ENCODE results near the gene ZSWIM6.

Gene ZSWIM6

GRCh38 chr5:61441742-61442141, 109.7 kb downstream of the ZSWIM6 start:
- no peak for DNase-seq (ENCODE audit: low read depth)

GRCh38 chr5:61447780-61448495, 115.9 kb downstream of the ZSWIM6 start:
- no peak for DNase-seq (ENCODE audit: low read depth)

GRCh38 chr5:61449804-61450492, 117.9 kb downstream of the ZSWIM6 start:
- DNase-seq (ENCODE audit: low read depth), result no peak

- DNase-seq (ENCODE audit: low read depth), result no peak
Observed at GRCh38 chr5:61450493-61451279, 118.6 kb downstream of the ZSWIM6 start.

- no peak for DNase-seq (ENCODE audit: low read depth)
Observed at GRCh38 chr5:61455179-61456006, 123.3 kb downstream of the ZSWIM6 start.

- no peak for DNase-seq (ENCODE audit: low read depth)
Observed at GRCh38 chr5:61460471-61460870, 128.4 kb downstream of the ZSWIM6 start.

GRCh38 chr5:61461417-61461816, 129.4 kb downstream of the ZSWIM6 start:
- DNase-seq (ENCODE audit: low read depth), result no peak

- no peak for DNase-seq (ENCODE audit: low read depth)
Observed at GRCh38 chr5:61461926-61462325, 129.9 kb downstream of the ZSWIM6 start.

- no peak for DNase-seq (ENCODE audit: low read depth)
Observed at GRCh38 chr5:61463596-61463995, 131.5 kb downstream of the ZSWIM6 start.

- no peak for DNase-seq (ENCODE audit: low read depth)
Observed at GRCh38 chr5:61464512-61464911, 132.5 kb downstream of the ZSWIM6 start.

- no peak for DNase-seq (ENCODE audit: low read depth)
Observed at GRCh38 chr5:61465066-61465465, 133.0 kb downstream of the ZSWIM6 start.

- DNase-seq (ENCODE audit: low read depth), result no peak
Observed at GRCh38 chr5:61465496-61465895, 133.4 kb downstream of the ZSWIM6 start.

- DNase-seq (ENCODE audit: low read depth), result no peak
Observed at GRCh38 chr5:61466017-61466416, 134.0 kb downstream of the ZSWIM6 start.

- DNase-seq (ENCODE audit: low read depth), result no peak
Observed at GRCh38 chr5:61467766-61468482, 135.9 kb downstream of the ZSWIM6 start.

- DNase-seq (ENCODE audit: low read depth), result no peak
Observed at GRCh38 chr5:61468483-61468865, 136.4 kb downstream of the ZSWIM6 start.

GRCh38 chr5:61471352-61471751, 139.3 kb downstream of the ZSWIM6 start:
- DNase-seq (ENCODE audit: low read depth), result no peak

- DNase-seq (ENCODE audit: low read depth), result no peak
Observed at GRCh38 chr5:61472172-61472958, 140.3 kb downstream of the ZSWIM6 start.

GRCh38 chr5:61474746-61475145, 142.7 kb downstream of the ZSWIM6 start:
- no peak for DNase-seq (ENCODE audit: low read depth)

GRCh38 chr5:61477788-61478187, 145.7 kb downstream of the ZSWIM6 start:
- no peak for DNase-seq (ENCODE audit: low read depth)

- no peak for DNase-seq (ENCODE audit: low read depth)
Observed at GRCh38 chr5:61479850-61480614, 148.0 kb downstream of the ZSWIM6 start.

Data from CMK (cell line).